NAMALWA (cell line): ENCODE results near the gene RAPGEF3.

ENCODE experiments used
- DNase-seq: peaks from one replicate; pipeline ENCODE4 v3.0.0-alpha.2; 2015; ENCODE audit warnings: low spot score

The RAPGEF3 gene

GRCh38 chr12:47686645-47687240 lies 71.9 kb downstream of the RAPGEF3 start:
- DNase-seq: peak; percentile 54
